Upper lobe of left lung (tissue), 6 donors: Measurements from ENCODE around the gene DCBLD1. TPM values are rescaled to one million over a fixed set of nuclear protein-coding genes. Genes with fewer than 3 reads are reported as not detected.

Source experiments
- ATAC-seq, 2 donors: fragments of 200-7000 bp; cut with Tn5 transposase; one replicate each; pipeline ENCODE4 v1.9.1; 2022; ENCODE audit warnings: mild to moderate bottlenecking in 2 of 2, moderate library complexity in 2 of 2; ENCODE audit not compliant: low FRiP score in 2 of 2
- DNase-seq, 2 donors: peaks; one replicate each; pipeline ENCODE4 v3.0.0-alpha.2; 2019 to 2020
- H3K27ac ChIP-seq, 4 donors: fragments of 200-600 bp; sonication (generic); one replicate each; pipeline ENCODE4 v1.5.1; 2016 to 2019
- H3K27me3 ChIP-seq, 4 donors: fragments of 200-600 bp; sonication (generic); one replicate each; pipeline ENCODE4 v1.5.1; 2017 to 2019
- H3K36me3 ChIP-seq, 4 donors: fragments of 200-600 bp; sonication (generic); one replicate each; pipeline ENCODE4 v1.5.1; 2016 to 2019
- H3K4me1 ChIP-seq, 4 donors: fragments of 200-600 bp; sonication (generic); one replicate each; pipeline ENCODE4 v1.5.1; 2018 to 2019
- H3K4me3 ChIP-seq, 4 donors: fragments of 200-600 bp; sonication (generic); one replicate each; pipeline ENCODE4 v1.5.1; 2017 to 2019; ENCODE audit warnings: mild to moderate bottlenecking in 2 of 4, moderate library complexity in 1 of 4
- H3K9me3 ChIP-seq, 4 donors: fragments of 200-600 bp; sonication (generic); one replicate each; pipeline ENCODE4 v1.5.1; 2018 to 2019
- EP300 ChIP-seq, 4 donors: sonication (generic); formaldehyde crosslinking; IDR thresholded peaks; one replicate each; pipeline ENCODE4 v1.5.1; 2017; ENCODE audit warnings: antibody characterized with exemption in 4 of 4, control low read depth in 2 of 4
- POLR2A ChIP-seq, 4 donors: fragments of 450-650 bp; IDR thresholded peaks; one replicate each; pipeline ENCODE4 v1.5.1; 2016 to 2017; ENCODE audit warnings: antibody characterized with exemption in 4 of 4, mild to moderate bottlenecking in 2 of 4
- POLR2AphosphoS5 ChIP-seq, 2 donors: sonication (generic); formaldehyde crosslinking; IDR thresholded peaks; one replicate each; pipeline ENCODE4 v1.5.1; 2017; ENCODE audit warnings: antibody characterized with exemption in 2 of 2
- WGBS, 2 donors: methylation state at CpG; one replicate each; pipeline ENCODE4 v1.1.5; 2017 to 2018; 5-methylcytosine and 5-hydroxymethylcytosine counted together
- total RNA-seq, 6 donors: library from RNA; depleted of rRNA in 4 of 6; stranded (reverse); fragments of >200 nt in 4 of 6; gene quantifications; one replicate each; pipeline versions ENCODE4 v1.1.0 to v1.2.1, GENCODE V29; 2016 to 2021
- TF ChIP-seq, protein P1 (sequence below), 6 experiments: fragments of 450-650 bp in 4 of 6; fragments of 200-600 bp in 2 of 6; sonication (generic) in 2 of 6; IDR thresholded peaks; one replicate each; pipeline ENCODE4 v1.5.1; 2016 to 2019; ENCODE audit warnings: antibody characterized with exemption in 6 of 6
- donor health status: DM: no; HTN: no; CAD: no; lungs with moderate emphysema.
- donor health status: DM: no; HTN: yes; CAD: no; lungs with severe emphysema.

The DCBLD1 gene
- total RNA-seq, 6 donors from 2014 or later, result 12.5 to 48.1 (median 19.6) TPM

DNA sequence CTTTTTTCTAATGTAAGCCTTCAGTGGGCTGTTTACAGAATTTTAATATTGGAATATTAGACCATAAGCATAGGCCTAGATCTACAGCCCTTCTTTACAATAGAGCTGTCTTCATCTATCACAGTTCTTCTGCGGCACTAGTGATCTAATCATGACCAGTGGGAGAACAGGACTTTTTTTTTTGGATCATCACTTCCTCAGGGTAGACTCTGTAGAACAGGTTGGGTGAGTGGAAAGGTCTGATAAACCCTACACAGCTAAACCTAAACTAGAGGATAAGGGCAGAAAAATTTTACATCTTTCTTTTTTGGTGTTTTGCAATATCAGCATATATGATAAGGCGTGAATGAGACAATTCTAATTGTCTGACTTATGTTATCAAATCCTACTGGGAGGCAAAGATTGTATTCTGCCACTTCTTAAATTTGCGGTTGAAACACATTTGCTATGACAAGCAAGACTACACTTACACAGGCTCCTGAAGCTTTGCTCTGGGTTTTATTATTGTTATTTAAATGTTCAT, 67.7 kb downstream of the DCBLD1 start:
- Histone ChIP-seq H3K27me3 (no peaks in the 10 kb centered on the region), H3K36me3 (peaks cover 0 to 34% (median 8%) of the 10 kb centered on the region in 4 donors), H3K4me1 (peaks cover 9 to 15% (median 12%) of the 10 kb centered on the region in 4 donors), H3K9me3 (no peaks in the 10 kb centered on the region), H3K27ac (no peak overlapping the region), H3K4me3 (no peak overlapping the region)
- no peak for DNase-seq
- ATAC-seq, result no peak
- no peak for TF ChIP-seq POLR2A (IDR thresholded peaks at IDR 0.05)
- TF ChIP-seq, protein P1, sequence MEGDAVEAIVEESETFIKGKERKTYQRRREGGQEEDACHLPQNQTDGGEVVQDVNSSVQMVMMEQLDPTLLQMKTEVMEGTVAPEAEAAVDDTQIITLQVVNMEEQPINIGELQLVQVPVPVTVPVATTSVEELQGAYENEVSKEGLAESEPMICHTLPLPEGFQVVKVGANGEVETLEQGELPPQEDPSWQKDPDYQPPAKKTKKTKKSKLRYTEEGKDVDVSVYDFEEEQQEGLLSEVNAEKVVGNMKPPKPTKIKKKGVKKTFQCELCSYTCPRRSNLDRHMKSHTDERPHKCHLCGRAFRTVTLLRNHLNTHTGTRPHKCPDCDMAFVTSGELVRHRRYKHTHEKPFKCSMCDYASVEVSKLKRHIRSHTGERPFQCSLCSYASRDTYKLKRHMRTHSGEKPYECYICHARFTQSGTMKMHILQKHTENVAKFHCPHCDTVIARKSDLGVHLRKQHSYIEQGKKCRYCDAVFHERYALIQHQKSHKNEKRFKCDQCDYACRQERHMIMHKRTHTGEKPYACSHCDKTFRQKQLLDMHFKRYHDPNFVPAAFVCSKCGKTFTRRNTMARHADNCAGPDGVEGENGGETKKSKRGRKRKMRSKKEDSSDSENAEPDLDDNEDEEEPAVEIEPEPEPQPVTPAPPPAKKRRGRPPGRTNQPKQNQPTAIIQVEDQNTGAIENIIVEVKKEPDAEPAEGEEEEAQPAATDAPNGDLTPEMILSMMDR (IDR thresholded peaks at IDR 0.05), result no peak
- no peak for TF ChIP-seq EP300 (IDR thresholded peaks at IDR 0.05)
- TF ChIP-seq POLR2AphosphoS5 (IDR thresholded peaks at IDR 0.05), result no peak
- 82 to 95% methylated on average over 3 of the region's 3 CpGs for WGBS, 2 donors

DNA sequence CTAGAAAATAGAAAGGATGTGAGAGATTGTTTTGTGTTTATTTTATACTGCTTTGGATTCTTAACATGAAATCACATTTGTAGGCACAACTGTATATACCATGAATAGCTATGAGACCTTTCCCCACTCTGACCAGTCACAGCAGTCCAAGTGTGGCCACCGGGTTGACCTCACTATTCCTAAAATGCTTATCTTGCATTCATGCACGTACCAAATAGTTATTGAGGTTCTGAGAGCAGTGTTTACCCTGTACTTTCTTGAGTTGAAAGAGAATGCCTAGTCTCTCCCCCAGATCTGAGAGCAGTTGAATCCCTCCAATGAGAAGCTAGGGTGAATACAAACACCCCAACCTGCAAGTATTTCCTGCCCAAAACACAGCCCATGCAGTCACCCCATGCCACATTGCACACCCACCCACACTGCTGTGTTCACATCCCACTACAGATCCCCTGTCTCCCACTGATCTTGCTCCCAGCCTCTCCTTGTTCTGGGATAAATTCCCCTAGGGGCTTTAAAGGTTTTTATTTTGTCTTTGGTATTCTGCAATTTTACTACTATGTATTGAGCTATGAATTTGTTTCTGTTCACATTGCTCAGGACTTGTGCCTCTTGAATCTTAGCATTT, 68.3 kb downstream of the DCBLD1 start:
- DNase-seq (no peak), ATAC-seq (no peak)
- no peak overlapping the region for H3K4me3 ChIP-seq
- no peaks in the 10 kb centered on the region for H3K27me3 ChIP-seq
- 26 to 44% methylated on average over 2 of the region's 2 CpGs for WGBS, 2 donors
- H3K4me1 ChIP-seq, result peaks cover 9 to 16% (median 14%) of the 10 kb centered on the region in 4 donors
- no peaks in the 10 kb centered on the region for H3K9me3 ChIP-seq
- TF ChIP-seq POLR2AphosphoS5 (IDR thresholded peaks at IDR 0.05) (no peak), POLR2A (IDR thresholded peaks at IDR 0.05) (no peak), EP300 (IDR thresholded peaks at IDR 0.05) (no peak)
- TF ChIP-seq, protein P1 (IDR thresholded peaks at IDR 0.05), result no peak
- H3K27ac ChIP-seq, result no peak overlapping the region
- peaks cover 0 to 28% (median 5%) of the 10 kb centered on the region in 4 donors for H3K36me3 ChIP-seq

- Histone ChIP-seq H3K4me1 (peaks cover 9 to 17% (median 15%) of the 10 kb centered on the region in 4 donors), H3K9me3 (no peaks in the 10 kb centered on the region), H3K27ac (no peak overlapping the region), H3K36me3 (peaks cover 0 to 9% (median 3%) of the 10 kb centered on the region in 4 donors), H3K4me3 (no peak overlapping the region), H3K27me3 (no peaks in the 10 kb centered on the region)
- WGBS, 2 donors, result 84 to 87% methylated on average over 2 of the region's 2 CpGs
- TF ChIP-seq POLR2A (IDR thresholded peaks at IDR 0.05) (no peak), POLR2AphosphoS5 (IDR thresholded peaks at IDR 0.05) (no peak), EP300 (IDR thresholded peaks at IDR 0.05) (no peak)
- TF ChIP-seq, protein P1 (IDR thresholded peaks at IDR 0.05), result no peak
- ATAC-seq, result no peak
- DNase-seq, result no peak
Measured at GRCh38 chr6:117552618-117553017, 70.1 kb downstream of the DCBLD1 start.

GRCh38 chr6:117553142-117553541, 70.7 kb downstream of the DCBLD1 start:
- DNase-seq, result no peak
- Histone ChIP-seq H3K27me3 (no peaks in the 10 kb centered on the region), H3K9me3 (no peaks in the 10 kb centered on the region), H3K36me3 (peaks cover 0 to 4% (median 1%) of the 10 kb centered on the region in 4 donors), H3K4me3 (no peak overlapping the region), H3K4me1 (peaks cover 9 to 15% (median 12%) of the 10 kb centered on the region in 4 donors), H3K27ac (no peak overlapping the region)
- 47 to 57% methylated on average over 3 of the region's 3 CpGs for WGBS, 2 donors
- TF ChIP-seq EP300 (IDR thresholded peaks at IDR 0.05) (no peak), POLR2A (IDR thresholded peaks at IDR 0.05) (no peak), POLR2AphosphoS5 (IDR thresholded peaks at IDR 0.05) (no peak)
- TF ChIP-seq, protein P1 (IDR thresholded peaks at IDR 0.05), result no peak
- ATAC-seq, result no peak
